Measurements from ENCODE around the gene MMRN2. TPM values are rescaled to one million over a fixed set of nuclear protein-coding genes. Genes with fewer than 3 reads are reported as not detected.

Gene MMRN2
- total and polyA plus RNA-seq, 8 donors, result 1.00 to 40.0 (median 5.7) TPM

GRCh38 chr10:86900955-86901354 is 56.5 kb downstream of the MMRN2 start:
- 25 to 38% (median 37%) methylated on average over 2 of the region's 2 CpGs for WGBS, 5 donors
- no peak overlapping the region for H3K4me3 ChIP-seq
- intact Hi-C loops (cut with DNase I; ENCODE audit: low total_unique reads), result no loop called here

GRCh38 chr10:86899670-86900276 is 57.6 kb downstream of the MMRN2 start:
- intact Hi-C loops (cut with DNase I; ENCODE audit: low total_unique reads), result loop anchor here (5.0 kb wide), 1 partner anchor 197 kb away; no protein-coding TSS in a partner anchor
- H3K4me1 ChIP-seq, result peaks cover 0 to 34% (median 18%) of the 10 kb centered on the region in 4 donors
- peak in 1 of 3 donors; percentile 60 for TF ChIP-seq POLR2AphosphoS5 (IDR thresholded peaks at IDR 0.05)
- TF ChIP-seq EP300 (IDR thresholded peaks at IDR 0.05), result no peak
- TF ChIP-seq CTCF (IDR thresholded peaks at IDR 0.05), result peak in 5 of 7 experiments; percentile 49 to 82 (median 65)
- H3K36me3 ChIP-seq, result peaks cover 0 to 43% (median 38%) of the 10 kb centered on the region in 4 donors
- peak; percentile 63 to 89 for DNase-seq
- H3K4me3 ChIP-seq, result no peak overlapping the region
- H3K27ac ChIP-seq, result peak overlapping the region in 1 of 5 donors; percentile 42
- no peaks in the 10 kb centered on the region for H3K27me3 ChIP-seq
- 7 to 13% (median 12%) methylated on average over 9 of the region's 9 CpGs for WGBS, 5 donors
- no peaks in the 10 kb centered on the region for H3K9me3 ChIP-seq

More at GRCh38 chr10:86900955-86901354, 56.5 kb downstream of the MMRN2 start:
- Histone ChIP-seq H3K36me3 (peaks cover 0 to 55% (median 45%) of the 10 kb centered on the region in 4 donors), H3K9me3 (no peaks in the 10 kb centered on the region), H3K27me3 (no peaks in the 10 kb centered on the region), H3K27ac (peak overlapping the region in 2 of 5 donors; percentile 28 to 57), H3K4me1 (peaks cover 0 to 34% (median 18%) of the 10 kb centered on the region in 4 donors)
- peak; percentile 68 to 81 for DNase-seq
- TF ChIP-seq EP300 (IDR thresholded peaks at IDR 0.05), result no peak
- peak in 1 of 3 donors; percentile 66 for TF ChIP-seq POLR2AphosphoS5 (IDR thresholded peaks at IDR 0.05)

- 60 to 67% (median 64%) methylated on average over 6 of the region's 6 CpGs for WGBS, 5 donors
These were observed 58.3 kb downstream of the MMRN2 start for GRCh38 chr10:86899132-86899531.

GRCh38 chr10:86898511-86898910 is 58.9 kb downstream of the MMRN2 start:
- peak overlapping the region in 1 of 5 donors; percentile 42 for H3K27ac ChIP-seq
- no peaks in the 10 kb centered on the region for H3K27me3 ChIP-seq
- intact Hi-C loops (cut with DNase I; ENCODE audit: low total_unique reads), result loop anchor here (5.0 kb wide), 1 partner anchor 196 kb away; no protein-coding TSS in a partner anchor
- no peaks in the 10 kb centered on the region for H3K9me3 ChIP-seq
- peaks cover 0 to 34% (median 18%) of the 10 kb centered on the region in 4 donors for H3K4me1 ChIP-seq
- no peak for DNase-seq
- TF ChIP-seq CTCF (IDR thresholded peaks at IDR 0.05) (no peak), POLR2A (IDR thresholded peaks at IDR 0.05) (no peak), POLR2AphosphoS5 (IDR thresholded peaks at IDR 0.05) (no peak), EP300 (IDR thresholded peaks at IDR 0.05) (no peak)
- no peak overlapping the region for H3K4me3 ChIP-seq
- H3K36me3 ChIP-seq, result peaks cover 0 to 40% (median 29%) of the 10 kb centered on the region in 4 donors
- WGBS, 5 donors, result 61 to 73% (median 63%) methylated on average over 4 of the region's 4 CpGs

More at GRCh38 chr10:86899132-86899531, 58.3 kb downstream of the MMRN2 start:
- intact Hi-C loops (cut with DNase I; ENCODE audit: low total_unique reads), result loop anchor here (5.0 kb wide), 1 partner anchor 197 kb away; no protein-coding TSS in a partner anchor
- Histone ChIP-seq H3K4me3 (no peak overlapping the region), H3K36me3 (peaks cover 0 to 41% (median 32%) of the 10 kb centered on the region in 4 donors), H3K27ac (peak overlapping the region in 1 of 5 donors; percentile 42), H3K9me3 (no peaks in the 10 kb centered on the region), H3K27me3 (no peaks in the 10 kb centered on the region), H3K4me1 (peaks cover 0 to 34% (median 18%) of the 10 kb centered on the region in 4 donors)
- TF ChIP-seq CTCF (IDR thresholded peaks at IDR 0.05), result no peak
- no peak for TF ChIP-seq EP300 (IDR thresholded peaks at IDR 0.05)
- TF ChIP-seq POLR2AphosphoS5 (IDR thresholded peaks at IDR 0.05), result no peak
- no peak for TF ChIP-seq POLR2A (IDR thresholded peaks at IDR 0.05)
- DNase-seq, result peak in 1 of 2 donors; percentile 25

All from stomach (tissue), 9 donors.